Heart right ventricle (tissue), 16 donors: ENCODE data around the gene EZR. TPM values are rescaled to one million over a fixed set of nuclear protein-coding genes. Genes with fewer than 3 reads are reported as not detected.

ENCODE experiments used
- ATAC-seq, 8 donors: fragments of 200-7000 bp; cut with Tn5 transposase; one replicate each; pipeline ENCODE4 v1.9.1; 2020; ENCODE audit warnings: mild to moderate bottlenecking in 8 of 8, moderate library complexity in 8 of 8, moderate number of reproducible peaks in 1 of 8
- DNase-seq, 2 donors: peaks; one replicate each; pipeline ENCODE4 v3.0.0-alpha.2; 2020
- H3K27ac ChIP-seq, 10 donors: fragments of 200-600 bp; sonication (generic) in 2 of 10; one replicate each; pipeline versions ENCODE4 v1.5.0 to v1.8.0; 2020 to 2022; ENCODE audit warnings: mild to moderate bottlenecking in 3 of 10
- H3K27me3 ChIP-seq, 7 donors: fragments of 200-600 bp; one replicate each; pipeline ENCODE4 v1.8.0; 2021 to 2022; ENCODE audit warnings: mild to moderate bottlenecking in 2 of 7
- H3K36me3 ChIP-seq, 9 donors: fragments of 200-600 bp; sonication (generic) in 1 of 9; one replicate each; pipeline versions ENCODE4 v1.5.0 to v1.8.0; 2020 to 2022; ENCODE audit warnings: mild to moderate bottlenecking in 2 of 9
- H3K4me1 ChIP-seq, 9 donors: fragments of 200-600 bp; sonication (generic) in 1 of 9; one replicate each; pipeline versions ENCODE4 v1.5.0 to v1.8.0; 2020 to 2022; ENCODE audit warnings: mild to moderate bottlenecking in 4 of 9
- H3K4me3 ChIP-seq, 10 donors: fragments of 200-600 bp; sonication (generic) in 2 of 10; one replicate each; pipeline versions ENCODE4 v1.5.0 to v1.8.0; 2020 to 2022; ENCODE audit warnings: mild to moderate bottlenecking in 7 of 10, moderate library complexity in 2 of 10
- H3K9me3 ChIP-seq, 11 donors: fragments of 200-600 bp in 10 of 11; sonication (generic) in 2 of 11; one replicate each; pipeline versions ENCODE4 v1.5.0 to v1.8.0; 2013 to 2022; ENCODE audit warnings: mild to moderate bottlenecking in 2 of 11, control low read depth in 1 of 11, moderate library complexity in 1 of 11
- CTCF ChIP-seq, 9 donors: fragments of 200-600 bp; sonication (generic) in 2 of 9; IDR thresholded peaks; one replicate each; pipeline versions ENCODE4 v1.5.0 to v1.8.0; 2021 to 2022; ENCODE audit warnings: antibody characterized with exemption in 9 of 9, mild to moderate bottlenecking in 5 of 9, moderate library complexity in 1 of 9
- WGBS, 2 donors: extraction: QIAGEN DNeasy Blood & Tissue Kit; methylation state at CpG; one replicate each; pipeline ENCODE4 v1.1.7; 2013; ENCODE audit warnings: inconsistent platforms in 1 of 2; 5-methylcytosine and 5-hydroxymethylcytosine counted together
- intact Hi-C, 10 donors: fragments of 100-400 bp; cut with DNase I; formaldehyde crosslinking; loops; one replicate each; pipeline versions ENCODE4 v1.11.1 to v1.14.2; 2022
- polyA plus RNA-seq, 2 donors: library from polyadenylated mRNA; stranded (reverse); fragments of 200-250 nt; gene quantifications; one replicate each; pipeline ENCODE4 v1.2.3, GENCODE V29; 2013
- total RNA-seq, 10 donors: library from RNA; stranded (reverse); fragmentation: NEBNext Ultra II Directional in 3 of 10; extraction: Animal tissue kit (Norgen Biotek cat#: 25700) in 3 of 10; gene quantifications; one replicate each; pipeline versions ENCODE4 v1.2.1 to v1.2.4, GENCODE V29; 2021 to 2023
- donor health status: Arrhythmogenic right ventricular cardiomyopathy.
- donor health status: ischemic (EF 13 %, LVEDD 7.1; RV severe dilation, severe dysfunction).
- donor health status: healthy with polysubstance abuse.
- donor health status: DM: no; HTN: yes; CAD: no.
- donor health status: DM: no; HTN: no; CAD: no.
- donor health status: ischemic (EF 25% LVEDD 6.9; RV normal size, moderate dysfunction).
- donor health status: ischemic (EF 25% LVEDD 5.7; RV mildly dilated, moderate dysfunction).
- donor health status: healthy.
- donor health status: DM: yes; HTN: yes; CAD: no.
- donor health status: Ischemic cardiomyopathy.
- donor health status: ischemic (EF 35%, LVEDD 5.7; RV mildly dilated, moderate dysfunction).
- donor health status: nonischemic (EF 11% LVEDD 7.7; RV severe dilation, severe dysfunction).
- donor health status: DM: yes; HTN: yes; CAD: no.
- donor health status: PGD.
- donor health status: ischemic (EF 29% LVEDD 5.4; RV normal size, mild dysfunction).
- donor health status: nonischemic (EF 23%, LVEDD 6.1; RV moderate dilation, normal function).

Gene EZR
- total and polyA plus RNA-seq, 12 donors, result 90.3 to 322 (median 186) TPM

- DNase-seq, result no peak
- Histone ChIP-seq H3K9me3 (no peaks in the 10 kb centered on the region), H3K4me1 (peaks cover 12 to 57% (median 40%) of the 10 kb centered on the region in 9 donors), H3K27ac (peak overlapping the region in 2 of 10 donors; percentile 6 to 15), H3K36me3 (peaks cover 0 to 98% (median 62%) of the 10 kb centered on the region in 9 donors), H3K4me3 (no peak overlapping the region), H3K27me3 (no peaks in the 10 kb centered on the region)
- TF ChIP-seq CTCF (IDR thresholded peaks at IDR 0.05), result no peak
- 88 to 89% methylated on average over 38 of the region's 38 CpGs for WGBS, 2 donors
- ATAC-seq, result no peak
- intact Hi-C loops, result no loop called here
These were observed 52.3 kb downstream of the EZR start for GRCh38 chr6:158766621-158767455.

DNA sequence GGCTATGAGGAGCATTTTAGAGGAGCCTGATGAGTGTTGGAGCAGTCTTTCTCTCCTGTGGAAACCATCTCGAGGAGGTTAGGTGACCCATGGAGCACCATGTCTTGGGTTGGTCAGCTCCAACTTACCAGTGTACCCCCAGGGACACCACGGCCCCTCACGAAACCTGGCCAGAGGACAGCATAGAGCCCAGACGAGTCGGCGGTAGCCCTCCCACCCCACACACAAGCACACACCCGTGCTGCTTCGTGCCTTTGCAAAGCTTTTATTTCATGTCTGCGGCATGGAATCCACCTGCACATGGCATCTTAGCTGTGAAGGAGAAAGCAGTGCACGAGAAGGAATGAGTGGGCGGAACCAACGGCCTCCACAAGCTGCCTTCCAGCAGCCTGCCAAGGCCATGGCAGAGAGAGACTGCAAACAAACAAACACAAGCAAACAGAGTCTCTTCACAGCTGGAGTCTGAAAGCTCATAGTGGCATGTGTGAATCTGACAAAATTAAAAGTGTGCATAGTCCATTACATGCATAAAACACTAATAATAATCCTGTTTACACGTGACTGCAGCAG lies 53.6 kb downstream of the EZR start:
- Histone ChIP-seq H3K27me3 (no peaks in the 10 kb centered on the region), H3K27ac (no peak overlapping the region), H3K4me3 (no peak overlapping the region), H3K9me3 (no peaks in the 10 kb centered on the region), H3K4me1 (peaks cover 7 to 45% (median 30%) of the 10 kb centered on the region in 9 donors), H3K36me3 (peaks cover 0 to 87% (median 56%) of the 10 kb centered on the region in 9 donors)
- ATAC-seq (no peak), DNase-seq (no peak)
- intact Hi-C loops, result no loop called here
- 86% methylated on average over 13 of the region's 13 CpGs for WGBS, 2 donors
- TF ChIP-seq CTCF (IDR thresholded peaks at IDR 0.05), result no peak

GRCh38 chr6:158764926-158765325 lies 54.2 kb downstream of the EZR start:
- H3K9me3 ChIP-seq, result no peaks in the 10 kb centered on the region
- no peak for DNase-seq
- H3K27ac ChIP-seq, result no peak overlapping the region
- no peak for TF ChIP-seq CTCF (IDR thresholded peaks at IDR 0.05)
- ATAC-seq, result no peak
- WGBS, 2 donors, result 97% methylated on average over 9 of the region's 9 CpGs
- peaks cover 5 to 38% (median 25%) of the 10 kb centered on the region in 9 donors for H3K4me1 ChIP-seq
- no peaks in the 10 kb centered on the region for H3K27me3 ChIP-seq
- H3K36me3 ChIP-seq, result peaks cover 0 to 81% (median 49%) of the 10 kb centered on the region in 9 donors
- no peak overlapping the region for H3K4me3 ChIP-seq
- intact Hi-C loops, result no loop called here

- intact Hi-C loops, result no loop called here
- no peaks in the 10 kb centered on the region for H3K27me3 ChIP-seq
- no peak for ATAC-seq
- peaks cover 0 to 32% (median 20%) of the 10 kb centered on the region in 9 donors for H3K4me1 ChIP-seq
- no peak for DNase-seq
- no peak overlapping the region for H3K27ac ChIP-seq
- H3K36me3 ChIP-seq, result peaks cover 0 to 75% (median 43%) of the 10 kb centered on the region in 9 donors
- WGBS, 2 donors, result 95% methylated on average over 14 of the region's 14 CpGs
- TF ChIP-seq CTCF (IDR thresholded peaks at IDR 0.05), result no peak
- H3K9me3 ChIP-seq, result no peaks in the 10 kb centered on the region
- H3K4me3 ChIP-seq, result no peak overlapping the region
These were observed 54.9 kb downstream of the EZR start for GRCh38 chr6:158764183-158764849.
